IMR-90 (cell line): ENCODE data around the gene HSD17B4. TPM values are rescaled to one million over a fixed set of nuclear protein-coding genes. Genes with fewer than 3 reads are reported as not detected.

Source experiments
- ATAC-seq: fragments of 200-7000 bp; cut with Tn5 transposase; 2 replicates; pipeline ENCODE4 v1.9.1; 2020; ENCODE audit warnings: low read depth, mild to moderate bottlenecking, moderate library complexity
- BruUV-seq: library from RNA; stranded (reverse); fragments of 400-500 nt; replicated peaks from 2 replicates; lab custom pipeline; 2021; lab: Mats Ljungman, UMichigan
- CTCF ChIA-PET: fragments of 300-600 bp; formaldehyde crosslinking; extraction: SDS; loops from one replicate; lab custom pipeline; 2021; ENCODE audit warnings: antibody characterized with exemption; lab: Yijun Ruan, JAX
- POLR2A ChIA-PET: fragments of 300-600 bp; sonication (Branson Sonifier 250); formaldehyde crosslinking; loops from one replicate; lab custom pipeline; 2022; ENCODE audit warnings: antibody characterized with exemption; ENCODE audit not compliant: unreplicated experiment; lab: Charles Lee
- DNase-seq: peaks from one replicate; pipeline ENCODE4 v3.0.0; 2013
- H2AFZ ChIP-seq: replicated peaks from 2 replicates; pipeline ENCODE3; 2013; ENCODE audit warnings: low read length, mild to moderate bottlenecking; ENCODE audit not compliant: poor library complexity
- H2AK5ac ChIP-seq: 2 replicates; pipeline ENCODE4 v1.6.1; 2013; ENCODE audit warnings: low read depth, low read length, inconsistent platforms
- H2AK9ac ChIP-seq: replicated peaks from 2 replicates; pipeline ENCODE3; 2013; ENCODE audit warnings: mild to moderate bottlenecking, low read depth, low read length, moderate library complexity; ENCODE audit not compliant: poor library complexity
- H2BK120ac ChIP-seq: 2 replicates; pipeline ENCODE4 v1.6.1; 2013; ENCODE audit warnings: low read depth, low read length, inconsistent platforms
- H2BK15ac ChIP-seq: 3 replicates; pipeline ENCODE4 v1.6.1; 2013; ENCODE audit warnings: low read depth, low read length, inconsistent platforms
- H2BK20ac ChIP-seq: 2 replicates; pipeline ENCODE4 v1.6.1; 2013; ENCODE audit warnings: low read depth, mild to moderate bottlenecking, inconsistent platforms, low read length, moderate library complexity
- H2BK5ac ChIP-seq: 2 replicates; pipeline ENCODE4 v1.6.1; 2013; ENCODE audit warnings: mild to moderate bottlenecking, low read depth, low read length, inconsistent platforms; ENCODE audit not compliant: poor library complexity, severe bottlenecking
- H3K14ac ChIP-seq: replicated peaks from 2 replicates; pipeline ENCODE4 v1.6.1; 2013; ENCODE audit warnings: low read depth, low read length, inconsistent platforms
- H3K18ac ChIP-seq: 2 replicates; pipeline ENCODE4 v1.6.1; 2013; ENCODE audit warnings: low read depth, low read length, control low read depth
- H3K23ac ChIP-seq: 2 replicates; pipeline ENCODE4 v1.6.1; 2013; ENCODE audit warnings: low read depth, low read length, inconsistent platforms
- H3K27ac ChIP-seq: 2 replicates; pipeline ENCODE4 v1.5.1; 2013; ENCODE audit warnings: mild to moderate bottlenecking, control low read depth, low read length; ENCODE audit not compliant: insufficient read depth
- H3K27me3 ChIP-seq: 2 replicates; pipeline ENCODE4 v1.6.1; 2013; ENCODE audit warnings: low read length; ENCODE audit not compliant: control insufficient read depth, insufficient read depth
- H3K36me3 ChIP-seq: 2 replicates; pipeline ENCODE4 v1.6.1; 2013; ENCODE audit warnings: low read length, mixed read lengths; ENCODE audit not compliant: control insufficient read depth, insufficient read depth
- H3K4ac ChIP-seq: 2 replicates; pipeline ENCODE4 v1.6.1; 2013; ENCODE audit warnings: low read depth, low read length, inconsistent platforms
- H3K4me1 ChIP-seq: 2 replicates; pipeline ENCODE4 v1.6.1; 2013; ENCODE audit warnings: low read length, mixed read lengths; ENCODE audit not compliant: control insufficient read depth, insufficient read depth
- H3K4me2 ChIP-seq: 2 replicates; pipeline ENCODE4 v1.6.1; 2013; ENCODE audit warnings: low read depth, mild to moderate bottlenecking, control low read depth, low read length, moderate library complexity
- H3K4me3 ChIP-seq: 2 replicates; pipeline ENCODE4 v1.5.1; 2013; ENCODE audit warnings: low read depth, mild to moderate bottlenecking, control low read depth, low read length, moderate library complexity; ENCODE audit not compliant: insufficient read depth
- H3K56ac ChIP-seq: 2 replicates; pipeline ENCODE4 v1.6.1; 2013; ENCODE audit warnings: low read length, inconsistent platforms; ENCODE audit not compliant: insufficient read depth; ENCODE audit errors: extremely low read depth
- H3K79me1 ChIP-seq, 2 experiments: 2 replicates each; pipeline ENCODE4 v1.6.1; 2013; ENCODE audit warnings: low read length in 2 of 2, inconsistent platforms in 1 of 2, low read depth in 1 of 2
- H3K9ac ChIP-seq: 2 replicates; pipeline ENCODE4 v1.6.1; 2013; ENCODE audit warnings: low read depth, low read length, control low read depth
- H3K9me1 ChIP-seq: 2 replicates; pipeline ENCODE4 v1.6.1; 2013; ENCODE audit warnings: low read length, inconsistent platforms; ENCODE audit not compliant: insufficient read depth
- H3K9me3 ChIP-seq: 2 replicates; pipeline ENCODE4 v1.6.1; 2013; ENCODE audit warnings: low read length; ENCODE audit not compliant: control insufficient read depth, insufficient read depth
- H4K20me1 ChIP-seq: 2 replicates; pipeline ENCODE4 v1.6.1; 2013; ENCODE audit warnings: low read length, inconsistent platforms; ENCODE audit not compliant: insufficient read depth
- H4K5ac ChIP-seq: 2 replicates; pipeline ENCODE4 v1.6.1; 2013; ENCODE audit warnings: mild to moderate bottlenecking, low read depth, low read length, control low read depth
- H4K8ac ChIP-seq, 2 experiments: 2 replicates each; pipeline ENCODE4 v1.6.1; 2013; ENCODE audit warnings: low read depth in 2 of 2, low read length in 2 of 2, control low read depth in 1 of 2, inconsistent platforms in 1 of 2
- H4K91ac ChIP-seq: 2 replicates; pipeline ENCODE4 v1.6.1; 2013; ENCODE audit warnings: low read depth, low read length, inconsistent platforms; ENCODE audit not compliant: insufficient read depth
- BHLHE40 ChIP-seq: fragments of 150-350 bp; IDR thresholded peaks from 2 replicates; pipeline ENCODE4 v1.6.1; 2016; ENCODE audit warnings: mild to moderate bottlenecking, low read depth, low read length
- CEBPB ChIP-seq: IDR thresholded peaks from 2 replicates; pipeline ENCODE4 v1.6.1; 2012; ENCODE audit warnings: low read depth, low read length, improper control_type of control experiment
- CHD1 ChIP-seq: IDR thresholded peaks from 2 replicates; pipeline ENCODE4 v1.6.1; 2012; ENCODE audit warnings: low read depth, low read length, improper control_type of control experiment
- CTCF ChIP-seq: conservative IDR thresholded peaks from 2 replicates; pipeline ENCODE4 v1.5.1; 2012; ENCODE audit warnings: mild to moderate bottlenecking, low read depth, low read length, improper control_type of control experiment
- FOS ChIP-seq: fragments of 150-350 bp; IDR thresholded peaks from 2 replicates; pipeline ENCODE4 v1.6.1; 2016; ENCODE audit warnings: low read depth, low read length
- MAFK ChIP-seq: IDR thresholded peaks from 2 replicates; pipeline ENCODE4 v1.6.1; 2012; ENCODE audit warnings: low read depth, low read length, improper control_type of control experiment
- NFE2L2 ChIP-seq: fragments of 150-350 bp; IDR thresholded peaks from 2 replicates; pipeline ENCODE4 v1.6.1; 2016; ENCODE audit warnings: low read depth, mild to moderate bottlenecking, low read length
- POLR2A ChIP-seq: IDR thresholded peaks from 2 replicates; pipeline ENCODE4 v1.6.1; 2012; ENCODE audit warnings: mild to moderate bottlenecking, low read depth, low read length
- RCOR1 ChIP-seq: IDR thresholded peaks from 2 replicates; pipeline ENCODE4 v1.6.1; 2012; ENCODE audit warnings: mild to moderate bottlenecking, low read length, improper control_type of control experiment; ENCODE audit not compliant: insufficient replicate concordance
- RFX5 ChIP-seq: IDR thresholded peaks from 2 replicates; pipeline ENCODE4 v1.8.0; 2012; ENCODE audit warnings: low read depth, mild to moderate bottlenecking, low read length, moderate library complexity
- SMC3 ChIP-seq: fragments of 150-350 bp; IDR thresholded peaks from 2 replicates; pipeline ENCODE4 v1.6.1; 2016; ENCODE audit warnings: low read depth, mild to moderate bottlenecking, antibody characterized with exemption, low read length, moderate library complexity
- WGBS, 2 experiments: methylation state at CpG; one replicate each; pipeline versions ENCODE4 v1.1.5 to v1.1.7; 2013; ENCODE audit warnings: missing lambda C conversion rate in 2 of 2; ENCODE audit not compliant: insufficient read length in 1 of 2; ENCODE audit errors: extremely low coverage in 2 of 2; 5-methylcytosine and 5-hydroxymethylcytosine counted together
- dilution Hi-C: fragments of 300-500 bp; cut with HindIII; formaldehyde crosslinking; loops from one replicate; pipeline ENCODE4 v1.14.3; 2018; ENCODE audit warnings: low sequenced_read_pairs; ENCODE audit not compliant: unreplicated experiment
- in situ Hi-C: fragments of 300-500 bp; cut with MboI; formaldehyde crosslinking; loops from 3 replicates; pipeline ENCODE4 v1.14.3; 2019; ENCODE audit warnings: low sequenced_read_pairs, inconsistent platforms, mixed read lengths
- intact Hi-C: fragments of 100-400 bp; cut with micrococcal nuclease; formaldehyde crosslinking; loops from 2 replicates; pipeline ENCODE4 v1.10.0; 2022
- polyA plus RNA-seq, 3 experiments: library from polyadenylated mRNA; depleted of rRNA; stranded (reverse); fragments of >200 nt; gene quantifications; 2 replicates each; pipeline ENCODE4 v1.2.3, GENCODE V29; 2012; ENCODE audit warnings: low replicate concordance in 1 of 3
- total RNA-seq: library from RNA; depleted of rRNA; stranded (reverse); fragments of >200 nt; gene quantifications from 2 replicates; pipeline ENCODE4 v1.2.3, GENCODE V29; 2012
- TF ChIP-seq, protein P1 (sequence below): fragments of 150-350 bp; IDR thresholded peaks from 2 replicates; pipeline ENCODE4 v1.6.1; 2017; ENCODE audit warnings: mild to moderate bottlenecking, antibody characterized with exemption, low read length, low read depth
- TF ChIP-seq, protein P2 (sequence below): fragments of 150-350 bp; IDR thresholded peaks from 2 replicates; pipeline ENCODE4 v1.6.1; 2016; ENCODE audit warnings: low read depth, mild to moderate bottlenecking, low read length, moderate library complexity, borderline replicate concordance

HSD17B4 gene
- total and polyA plus RNA-seq, 2 of the 4 experiments (the other 2 are of a cell fraction): 95.1 to 154 TPM

DNA sequence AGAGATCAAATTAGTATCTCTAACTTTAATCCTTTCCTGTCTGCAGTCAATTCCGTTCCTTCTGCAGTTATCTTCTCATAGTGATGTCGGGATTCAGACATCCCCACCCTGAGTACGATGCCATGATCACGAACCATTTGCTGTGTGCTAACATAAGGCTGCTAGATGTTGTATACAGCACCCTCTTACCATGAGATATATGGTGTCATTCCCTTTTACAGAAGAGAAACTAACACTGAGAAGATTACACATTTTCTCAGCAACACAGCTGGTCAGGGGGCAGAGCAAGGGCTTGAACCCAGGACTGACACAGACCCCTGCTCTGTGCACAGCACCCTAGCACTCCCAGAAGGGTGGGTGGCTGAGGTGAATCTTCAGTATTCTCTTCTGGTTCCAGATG, 46.9 kb upstream of the HSD17B4 start:
- intact Hi-C loops: no loop called here
- DNase-seq (no peak), ATAC-seq (no peak)
- CTCF ChIA-PET: no interaction called here
- Histone ChIP-seq H3K27ac (no peak overlapping the region), H3K4me1 (0 out of 2 replicates have a peak, but pooled peaks cover 1% of the 10 kb centered on the region), H3K23ac (no peak overlapping the region), H3K79me1 (no peaks in the 10 kb centered on the region), H4K8ac (no peak overlapping the region), H3K9me1 (peaks cover 3% of the 10 kb centered on the region; the same call in 1 of the 2 replicates), H3K36me3 (no peaks in the 10 kb centered on the region), H3K9ac (no peak overlapping the region), H2AK9ac (no peak overlapping the region), H3K18ac (no peak overlapping the region), H2BK5ac (no peak overlapping the region), H2BK15ac (no peak overlapping the region), H2AK5ac (no peak overlapping the region), H4K5ac (no peak overlapping the region), H3K14ac (no peak overlapping the region), H3K4me3 (no peak overlapping the region), H2BK20ac (no peak overlapping the region), H3K27me3 (peaks cover 7% of the 10 kb centered on the region), H3K56ac (no peak overlapping the region), H3K4me2 (no peak overlapping the region), H3K9me3 (no peaks in the 10 kb centered on the region), H2BK120ac (no peak overlapping the region), H3K4ac (no peak overlapping the region), H4K20me1 (no peaks in the 10 kb centered on the region), H4K91ac (no peak overlapping the region), H2AFZ (no peak overlapping the region)
- POLR2A ChIA-PET: interaction anchor here (0.6 kb wide), 1 partner anchor 81 kb away, joined by 11 read pairs; no protein-coding TSS in a partner anchor
- no CpG with 5 or more reads among the region's 4 CpGs for whole genome bisulfite sequencing, 2 experiments
- no peak for TF ChIP-seq CTCF
- no peak for TF ChIP-seq NFE2L2
- TF ChIP-seq CEBPB: no peak
- TF ChIP-seq BHLHE40: no peak
- TF ChIP-seq POLR2A: no peak
- TF ChIP-seq, protein P1, sequence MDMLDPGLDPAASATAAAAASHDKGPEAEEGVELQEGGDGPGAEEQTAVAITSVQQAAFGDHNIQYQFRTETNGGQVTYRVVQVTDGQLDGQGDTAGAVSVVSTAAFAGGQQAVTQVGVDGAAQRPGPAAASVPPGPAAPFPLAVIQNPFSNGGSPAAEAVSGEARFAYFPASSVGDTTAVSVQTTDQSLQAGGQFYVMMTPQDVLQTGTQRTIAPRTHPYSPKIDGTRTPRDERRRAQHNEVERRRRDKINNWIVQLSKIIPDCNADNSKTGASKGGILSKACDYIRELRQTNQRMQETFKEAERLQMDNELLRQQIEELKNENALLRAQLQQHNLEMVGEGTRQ: no peak
- TF ChIP-seq CHD1: no peak
- TF ChIP-seq RFX5: no peak
- TF ChIP-seq, protein P2, sequence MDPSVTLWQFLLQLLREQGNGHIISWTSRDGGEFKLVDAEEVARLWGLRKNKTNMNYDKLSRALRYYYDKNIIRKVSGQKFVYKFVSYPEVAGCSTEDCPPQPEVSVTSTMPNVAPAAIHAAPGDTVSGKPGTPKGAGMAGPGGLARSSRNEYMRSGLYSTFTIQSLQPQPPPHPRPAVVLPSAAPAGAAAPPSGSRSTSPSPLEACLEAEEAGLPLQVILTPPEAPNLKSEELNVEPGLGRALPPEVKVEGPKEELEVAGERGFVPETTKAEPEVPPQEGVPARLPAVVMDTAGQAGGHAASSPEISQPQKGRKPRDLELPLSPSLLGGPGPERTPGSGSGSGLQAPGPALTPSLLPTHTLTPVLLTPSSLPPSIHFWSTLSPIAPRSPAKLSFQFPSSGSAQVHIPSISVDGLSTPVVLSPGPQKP: no peak
- no peak for TF ChIP-seq FOS
- TF ChIP-seq MAFK: no peak
- no peak for TF ChIP-seq RCOR1
- no peak for TF ChIP-seq SMC3
- dilution Hi-C loops: no loop called here
- BruUV-seq: no TSS peak
- in situ Hi-C loops: loop anchor here (5.0 kb wide), 1 partner anchor 138 kb away; no protein-coding TSS in a partner anchor
